Esophagus (tissue), 2 donors: ENCODE measurements around the gene BCAS1. TPM values are rescaled to one million over a fixed set of nuclear protein-coding genes. Genes with fewer than 3 reads are reported as not detected.

ENCODE experiments used
- H3K27ac ChIP-seq, 2 donors: one replicate each; pipeline ENCODE4 v1.5.1; 2013; ENCODE audit warnings: low read depth in 2 of 2, mild to moderate bottlenecking in 2 of 2, inconsistent platforms in 1 of 2, low read length in 1 of 2, moderate library complexity in 1 of 2
- H3K27me3 ChIP-seq, 2 donors: one replicate each; pipeline ENCODE4 v1.6.1; 2013; ENCODE audit warnings: low read length in 2 of 2, control low read depth in 1 of 2, mild to moderate bottlenecking in 1 of 2; ENCODE audit not compliant: insufficient read depth in 2 of 2, control insufficient read depth in 1 of 2
- H3K36me3 ChIP-seq, 2 donors: one replicate each; pipeline ENCODE4 v1.6.1; 2013; ENCODE audit warnings: low read length in 1 of 2; ENCODE audit not compliant: control insufficient read depth in 2 of 2, insufficient read depth in 2 of 2
- H3K4me1 ChIP-seq, 2 donors: one replicate each; pipeline ENCODE4 v1.6.1; 2013; ENCODE audit warnings: low read length in 1 of 2; ENCODE audit not compliant: control insufficient read depth in 2 of 2, insufficient read depth in 2 of 2
- H3K4me3 ChIP-seq, 2 donors: one replicate each; pipeline ENCODE4 v1.5.1; 2013; ENCODE audit warnings: low read length in 2 of 2, mild to moderate bottlenecking in 2 of 2, low read depth in 1 of 2, moderate library complexity in 1 of 2
- H3K9me3 ChIP-seq, 2 donors: one replicate each; pipeline ENCODE4 v1.6.1; 2013; ENCODE audit warnings: mild to moderate bottlenecking in 2 of 2, low read depth in 1 of 2, low read length in 1 of 2, moderate library complexity in 1 of 2; ENCODE audit not compliant: control insufficient read depth in 2 of 2, insufficient read depth in 1 of 2
- WGBS, 2 donors: extraction: QIAGEN DNeasy Blood & Tissue Kit; methylation state at CpG; one replicate each; pipeline ENCODE4 v1.1.7; 2013; 5-methylcytosine and 5-hydroxymethylcytosine counted together
- polyA plus RNA-seq, 2 donors: library from polyadenylated mRNA; stranded (reverse); fragments of 200-250 nt; gene quantifications; one replicate each; pipeline ENCODE4 v1.2.3, GENCODE V29; 2013
- donor health status: healthy with polysubstance abuse.
- donor health status: Bipolar disorder and iron deficiency.

Gene BCAS1
- polyA plus RNA-seq, 2 donors, result 4.7 to 9.0 TPM

DNA sequence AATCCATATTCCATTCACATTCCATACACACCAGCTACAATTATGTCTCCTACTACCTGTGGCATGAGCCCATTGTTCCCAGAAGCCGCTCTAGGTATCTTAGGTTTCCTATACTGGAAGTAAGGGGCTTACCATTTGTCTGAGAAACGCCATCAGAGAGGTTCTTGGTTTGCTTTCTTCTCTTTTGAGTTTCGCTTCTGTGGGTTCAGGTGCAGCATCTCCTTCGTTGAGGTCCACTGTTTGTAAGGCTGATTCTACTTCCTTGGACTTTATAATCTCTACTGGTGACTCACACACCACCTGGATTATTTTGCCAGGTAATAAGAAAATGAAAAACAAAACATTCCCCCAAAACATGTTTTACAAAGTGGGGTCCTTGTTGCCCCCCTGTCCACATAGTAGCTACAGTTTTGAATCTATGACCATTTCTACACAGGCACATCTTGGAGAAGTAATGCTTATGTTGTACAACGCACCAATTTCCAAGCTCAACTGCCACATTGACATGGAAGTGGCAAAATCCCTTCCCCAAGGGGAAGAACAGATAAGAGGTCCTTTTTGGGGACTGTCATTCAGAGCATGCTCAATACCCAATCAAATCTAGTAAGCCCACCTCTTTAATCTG, 103.5 kb downstream of the BCAS1 start:
- no peak overlapping the region for H3K4me3 ChIP-seq
- H3K4me1 ChIP-seq, result no peaks in the 10 kb centered on the region
- no peak overlapping the region for H3K27ac ChIP-seq
- 84 to 90% methylated on average over 5 of the region's 5 CpGs for WGBS, 2 donors
- no peaks in the 10 kb centered on the region for H3K9me3 ChIP-seq
- H3K36me3 ChIP-seq, result no peaks in the 10 kb centered on the region
- no peaks in the 10 kb centered on the region for H3K27me3 ChIP-seq

DNA sequence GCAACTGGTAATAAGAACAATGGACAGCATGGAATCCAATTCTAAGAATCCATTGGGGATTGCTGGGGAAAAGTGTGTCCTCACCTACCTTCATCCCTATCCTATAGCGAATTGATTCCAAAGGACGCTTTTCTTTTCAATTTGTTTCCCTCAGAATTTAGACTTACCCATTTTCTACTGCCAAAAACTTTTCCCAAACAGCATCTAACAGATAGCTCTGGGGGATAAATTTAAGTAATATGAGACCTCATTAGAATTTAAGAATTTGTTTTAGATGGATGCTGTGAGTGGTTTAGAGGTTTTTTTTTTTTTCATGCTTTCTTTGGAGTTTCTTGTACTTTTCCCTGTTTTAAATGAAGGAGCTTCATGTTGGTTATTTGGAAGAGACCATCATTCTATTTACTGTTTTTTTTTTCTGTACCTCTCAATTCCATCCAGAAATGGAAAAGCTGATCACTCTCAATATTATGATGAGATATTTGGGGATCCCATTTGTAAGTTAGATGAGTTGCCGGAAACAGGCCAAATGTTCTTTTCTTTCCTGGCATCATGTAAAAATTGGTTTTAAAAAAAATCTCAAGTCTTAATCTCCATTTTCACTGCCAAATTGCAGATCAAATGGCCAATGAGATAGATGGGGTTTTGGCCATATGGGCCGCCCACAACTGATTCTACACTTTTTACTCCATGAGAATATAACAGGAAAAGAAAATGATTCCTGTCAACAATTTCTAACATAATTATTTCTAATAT, 105.7 kb downstream of the BCAS1 start:
- no peaks in the 10 kb centered on the region for H3K27me3 ChIP-seq
- H3K27ac ChIP-seq, result no peak overlapping the region
- WGBS, 2 donors, result 90 to 91% methylated on average over 4 of the region's 4 CpGs
- H3K4me3 ChIP-seq, result no peak overlapping the region
- H3K9me3 ChIP-seq, result no peaks in the 10 kb centered on the region
- no peaks in the 10 kb centered on the region for H3K36me3 ChIP-seq
- H3K4me1 ChIP-seq, result no peaks in the 10 kb centered on the region

DNA sequence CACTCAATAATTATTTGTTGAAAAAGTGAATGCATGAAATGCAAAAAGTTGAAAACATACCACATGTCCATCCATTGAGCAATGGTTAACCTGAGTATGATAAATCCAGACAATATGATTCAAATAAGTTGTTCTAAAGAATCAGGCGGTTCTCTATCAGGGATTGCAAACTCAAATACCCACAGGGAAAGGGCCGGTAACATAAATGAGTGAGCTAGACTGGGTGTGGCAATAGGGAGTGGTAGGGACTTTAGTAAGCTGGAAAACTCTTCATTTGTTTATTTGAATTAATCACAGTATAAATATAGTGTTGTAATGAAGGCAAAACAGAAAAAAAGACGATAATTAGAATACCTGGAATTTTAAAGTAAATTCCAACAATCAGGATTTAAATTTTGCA, 106.3 kb downstream of the BCAS1 start:
- Histone ChIP-seq H3K36me3 (no peaks in the 10 kb centered on the region), H3K4me1 (no peaks in the 10 kb centered on the region), H3K27me3 (no peaks in the 10 kb centered on the region), H3K27ac (no peak overlapping the region), H3K4me3 (no peak overlapping the region), H3K9me3 (no peaks in the 10 kb centered on the region)
- WGBS, 2 donors, result 50 to 51% methylated on average over 3 of the region's 3 CpGs

DNA sequence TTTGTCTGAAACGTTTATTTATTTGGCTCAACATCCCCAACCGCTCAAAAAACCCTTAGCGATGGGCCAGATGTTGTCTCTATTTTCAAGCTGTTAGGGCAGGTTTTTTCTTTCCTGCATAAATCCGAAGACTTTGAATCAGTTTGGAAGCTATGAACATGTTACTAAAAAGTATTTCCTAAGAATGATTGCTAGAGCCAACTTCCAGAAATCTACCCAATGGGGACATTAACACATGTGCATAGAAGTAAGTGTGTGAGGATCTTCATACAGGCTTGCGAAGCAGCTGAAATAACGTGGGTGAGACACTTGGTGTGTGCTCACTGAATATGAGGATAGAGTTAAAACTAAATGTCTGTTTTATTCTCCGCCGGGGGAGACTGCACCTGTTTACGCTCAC, 106.8 kb downstream of the BCAS1 start:
- Histone ChIP-seq H3K27ac (no peak overlapping the region), H3K36me3 (no peaks in the 10 kb centered on the region), H3K4me3 (no peak overlapping the region), H3K9me3 (no peaks in the 10 kb centered on the region), H3K27me3 (no peaks in the 10 kb centered on the region), H3K4me1 (no peaks in the 10 kb centered on the region)
- 75 to 86% methylated on average over 9 of the region's 9 CpGs for WGBS, 2 donors

DNA sequence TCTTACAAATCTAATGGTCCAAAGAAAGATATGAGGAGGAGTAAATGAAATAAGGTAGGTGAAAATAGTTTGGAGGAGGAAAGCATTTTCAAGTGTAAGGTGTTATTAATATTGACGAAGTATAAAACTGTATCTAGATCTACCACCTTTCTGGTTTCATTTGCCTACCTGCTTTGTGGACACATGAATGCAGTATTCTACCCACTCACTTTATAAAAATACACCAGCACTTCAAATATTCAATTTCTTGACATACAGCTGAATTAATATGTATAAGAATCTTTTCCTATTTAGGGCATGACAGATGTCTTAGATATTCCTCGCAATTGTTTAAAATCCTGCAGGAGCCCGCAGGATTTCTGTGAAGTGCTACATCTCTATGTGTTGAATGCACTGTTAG, 108.0 kb downstream of the BCAS1 start:
- H3K27me3 ChIP-seq, result no peaks in the 10 kb centered on the region
- no peaks in the 10 kb centered on the region for H3K4me1 ChIP-seq
- WGBS, 2 donors, result 97 to 98% methylated on average over 3 of the region's 3 CpGs
- no peak overlapping the region for H3K4me3 ChIP-seq
- H3K36me3 ChIP-seq, result no peaks in the 10 kb centered on the region
- no peak overlapping the region for H3K27ac ChIP-seq
- no peaks in the 10 kb centered on the region for H3K9me3 ChIP-seq

DNA sequence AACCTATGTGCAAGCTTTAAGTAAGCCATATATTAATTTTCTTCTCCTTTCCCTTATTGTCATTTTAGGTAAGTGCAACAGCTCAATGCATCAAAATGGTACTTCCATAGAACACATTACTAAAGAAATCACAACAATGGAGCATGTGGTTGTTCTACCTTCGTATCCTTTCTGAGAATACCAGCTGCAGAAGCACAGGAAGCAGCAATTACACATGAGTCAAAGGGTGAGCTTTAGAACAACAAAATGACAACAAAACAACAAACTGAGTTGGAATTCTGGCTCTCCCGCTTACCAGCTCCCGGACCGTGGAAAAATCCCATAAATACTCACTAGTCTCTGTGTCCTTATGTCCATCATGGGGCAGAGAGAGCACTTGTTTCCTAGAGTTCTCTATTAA, 108.9 kb downstream of the BCAS1 start:
- no peaks in the 10 kb centered on the region for H3K27me3 ChIP-seq
- no peaks in the 10 kb centered on the region for H3K9me3 ChIP-seq
- no peaks in the 10 kb centered on the region for H3K4me1 ChIP-seq
- H3K4me3 ChIP-seq, result no peak overlapping the region
- no peak overlapping the region for H3K27ac ChIP-seq
- 66 to 69% methylated on average over 4 of the region's 4 CpGs for WGBS, 2 donors
- no peaks in the 10 kb centered on the region for H3K36me3 ChIP-seq

DNA sequence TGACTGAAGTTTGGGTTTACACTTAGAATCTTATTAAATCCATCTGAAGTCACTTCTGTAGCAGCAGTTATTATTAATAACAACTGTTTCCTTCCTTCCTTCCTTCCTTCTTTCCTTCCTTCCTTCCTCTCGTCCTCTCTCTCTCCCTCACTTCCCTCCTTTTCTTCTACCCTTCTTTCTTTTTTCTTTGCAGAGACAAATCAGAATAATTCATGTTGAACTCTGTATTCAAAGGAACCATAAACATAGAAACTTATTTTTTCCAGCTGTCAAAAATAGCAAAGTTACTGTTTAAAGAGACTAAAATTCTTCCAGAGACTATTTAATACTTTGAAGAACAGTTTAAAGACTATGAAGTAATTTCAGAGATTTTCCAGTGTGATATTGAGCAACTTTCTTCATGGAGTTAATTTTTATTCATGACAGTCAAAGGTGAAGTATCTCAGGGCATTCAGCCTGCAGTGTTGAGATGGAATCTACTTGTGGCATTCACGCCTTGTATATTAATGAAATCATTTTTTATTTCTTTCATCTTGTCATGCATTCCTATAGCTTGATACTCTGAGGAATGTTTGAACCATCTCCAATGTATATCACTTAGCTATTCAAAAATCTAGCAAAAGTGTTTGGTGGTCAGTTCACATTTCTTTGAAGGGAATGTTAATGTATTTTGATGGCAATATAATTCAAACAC, 109.7 kb downstream of the BCAS1 start:
- no peaks in the 10 kb centered on the region for H3K27me3 ChIP-seq
- no peak overlapping the region for H3K4me3 ChIP-seq
- H3K36me3 ChIP-seq, result no peaks in the 10 kb centered on the region
- H3K4me1 ChIP-seq, result no peaks in the 10 kb centered on the region
- no peak overlapping the region for H3K27ac ChIP-seq
- 46 to 49% methylated on average over 2 of the region's 2 CpGs for WGBS, 2 donors
- no peaks in the 10 kb centered on the region for H3K9me3 ChIP-seq

DNA sequence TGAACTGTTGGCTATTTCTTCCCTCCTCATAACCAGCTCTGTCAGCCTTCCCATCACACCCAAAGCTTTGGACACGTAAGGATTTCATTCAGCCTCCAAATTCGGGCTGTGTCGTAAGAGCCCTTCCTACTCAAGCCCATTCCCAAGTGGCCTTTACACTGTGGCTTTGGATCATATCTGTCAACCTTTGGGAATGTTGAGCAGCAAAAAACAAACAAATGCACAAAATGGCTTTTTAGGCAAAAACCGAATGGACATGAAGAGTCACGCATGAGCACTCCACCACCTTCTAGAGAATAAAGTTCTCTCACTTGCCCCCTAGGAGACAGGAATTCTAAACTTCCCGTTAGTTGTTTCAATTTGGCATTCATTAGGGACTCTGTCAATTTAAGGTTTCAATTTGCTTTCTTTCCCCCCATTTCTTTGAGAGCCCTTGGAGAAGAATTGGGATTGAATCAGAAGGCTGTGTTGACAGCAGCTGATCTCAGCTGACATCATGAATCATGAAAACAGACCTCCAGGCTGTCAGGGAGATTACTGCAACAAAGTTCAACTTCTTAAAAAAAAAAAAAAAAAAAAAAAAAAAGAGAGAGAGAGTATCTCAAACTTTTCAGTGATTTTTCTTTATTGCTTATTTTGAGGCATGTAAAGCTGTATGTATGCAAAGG, 110.3 kb downstream of the BCAS1 start:
- Histone ChIP-seq H3K4me3 (no peak overlapping the region), H3K9me3 (no peaks in the 10 kb centered on the region), H3K27ac (no peak overlapping the region), H3K36me3 (no peaks in the 10 kb centered on the region), H3K27me3 (no peaks in the 10 kb centered on the region), H3K4me1 (no peaks in the 10 kb centered on the region)
- 66 to 71% methylated on average over 6 of the region's 6 CpGs for WGBS, 2 donors

DNA sequence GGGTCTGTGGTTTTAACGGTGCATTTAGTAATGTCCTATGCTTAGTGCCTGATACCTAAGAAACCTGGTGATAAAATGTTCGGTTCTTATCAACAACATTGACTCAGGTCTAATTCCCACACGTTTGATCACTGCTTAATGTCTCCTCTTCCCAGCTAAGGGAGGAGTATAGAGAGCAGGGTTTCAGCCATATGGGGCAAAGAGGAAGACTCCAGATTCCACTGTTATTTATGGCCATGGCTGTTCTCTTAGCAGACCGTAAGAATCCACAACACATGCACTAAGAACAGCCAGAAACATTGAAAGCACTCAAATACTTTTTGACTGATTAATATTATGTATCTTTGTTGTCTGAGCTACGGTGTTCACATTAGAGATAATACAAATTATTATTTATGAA, 112.1 kb downstream of the BCAS1 start:
- WGBS, 2 donors, result 72 to 80% methylated on average over 5 of the region's 5 CpGs
- Histone ChIP-seq H3K27ac (no peak overlapping the region), H3K36me3 (no peaks in the 10 kb centered on the region)

More for the DNA sequence above, 112.1 kb downstream of the BCAS1 start:
- H3K4me1 ChIP-seq, result no peaks in the 10 kb centered on the region
- no peaks in the 10 kb centered on the region for H3K9me3 ChIP-seq
- H3K27me3 ChIP-seq, result no peaks in the 10 kb centered on the region
- no peak overlapping the region for H3K4me3 ChIP-seq
